Measurements from ENCODE around the gene HES3.

Gene HES3

GRCh38 chr1:6275826-6276782 lies 32.1 kb downstream of the HES3 start:
- in situ Hi-C loops (cut with MboI; ENCODE audit: low sequenced_read_pairs): no loop called here

GRCh38 chr1:6276811-6277555 lies 33.0 kb downstream of the HES3 start:
- in situ Hi-C loops (cut with MboI; ENCODE audit: low sequenced_read_pairs): no loop called here

GRCh38 chr1:6278263-6278662 lies 34.3 kb downstream of the HES3 start:
- in situ Hi-C loops (cut with MboI; ENCODE audit: low sequenced_read_pairs): no loop called here

GRCh38 chr1:6279066-6279465 lies 35.1 kb downstream of the HES3 start:
- in situ Hi-C loops (cut with MboI; ENCODE audit: low sequenced_read_pairs): no loop called here

- in situ Hi-C loops (cut with MboI; ENCODE audit: low sequenced_read_pairs): no loop called here
These were observed 35.8 kb downstream of the HES3 start for GRCh38 chr1:6279613-6280383.

GRCh38 chr1:6280761-6281451 lies 36.9 kb downstream of the HES3 start:
- in situ Hi-C loops (cut with MboI; ENCODE audit: low sequenced_read_pairs): no loop called here

- in situ Hi-C loops (cut with MboI; ENCODE audit: low sequenced_read_pairs): no loop called here
These were observed 37.8 kb downstream of the HES3 start for GRCh38 chr1:6281511-6282402.

GRCh38 chr1:6282577-6283270 lies 38.7 kb downstream of the HES3 start:
- in situ Hi-C loops (cut with MboI; ENCODE audit: low sequenced_read_pairs): no loop called here

- in situ Hi-C loops (cut with MboI; ENCODE audit: low sequenced_read_pairs): no loop called here
These were observed 41.4 kb downstream of the HES3 start for GRCh38 chr1:6285336-6285735.

- in situ Hi-C loops (cut with MboI; ENCODE audit: low sequenced_read_pairs): no loop called here
These were observed 42.3 kb downstream of the HES3 start for GRCh38 chr1:6286266-6286665.

- in situ Hi-C loops (cut with MboI; ENCODE audit: low sequenced_read_pairs): no loop called here
These were observed 43.0 kb downstream of the HES3 start for GRCh38 chr1:6287029-6287428.

GRCh38 chr1:6287431-6287886 lies 43.5 kb downstream of the HES3 start:
- in situ Hi-C loops (cut with MboI; ENCODE audit: low sequenced_read_pairs): no loop called here

GRCh38 chr1:6288026-6288425 lies 44.0 kb downstream of the HES3 start:
- in situ Hi-C loops (cut with MboI; ENCODE audit: low sequenced_read_pairs): no loop called here

- in situ Hi-C loops (cut with MboI; ENCODE audit: low sequenced_read_pairs): no loop called here
These were observed 44.7 kb downstream of the HES3 start for GRCh38 chr1:6288665-6289064.

GRCh38 chr1:6292102-6292501 lies 48.1 kb downstream of the HES3 start:
- in situ Hi-C loops (cut with MboI; ENCODE audit: low sequenced_read_pairs): no loop called here

- in situ Hi-C loops (cut with MboI; ENCODE audit: low sequenced_read_pairs): no loop called here
These were observed 50.3 kb downstream of the HES3 start for GRCh38 chr1:6294080-6294889.

GRCh38 chr1:6294890-6295556 lies 51.0 kb downstream of the HES3 start:
- in situ Hi-C loops (cut with MboI; ENCODE audit: low sequenced_read_pairs): no loop called here
